HFF-Myc (cell line): ENCODE data around the gene TCEAL1.
A peak's percentile ranks its signal among the peaks of the same experiment; 100 is the strongest.

Source experiments
- DNase-seq: peaks from one replicate; pipeline ENCODE4 v3.0.0-alpha.2; 2011; ENCODE audit warnings: low read depth; ENCODE audit errors: extremely low read depth
- H3K4me3 ChIP-seq: replicated peaks from 2 replicates; pipeline ENCODE4 v1.5.1; 2011; ENCODE audit warnings: low read depth, mild to moderate bottlenecking, control low read depth, low read length
- CTCF ChIP-seq: IDR thresholded peaks from 2 replicates; pipeline ENCODE4 v1.5.1; 2012; ENCODE audit warnings: mild to moderate bottlenecking, low read depth, low read length, control low read depth; ENCODE audit errors: missing control alignments

The TCEAL1 gene

GRCh38 chrX:103607364-103608305 lies 21.1 kb upstream of the TCEAL1 start, which contains the start of gene TCEAL3:
Gene TCEAL3 (plus strand): TSS chrX:103607963. CDS start chrX:103609065, 1,102 bp downstream.
- no peak for TF ChIP-seq CTCF
- peak within 1 kb of the TSS; percentile 57 for H3K4me3 ChIP-seq
- DNase-seq = no peak

GRCh38 chrX:103608306-103608963 lies 20.3 kb upstream of the TCEAL1 start:
- TF ChIP-seq CTCF = no peak
- H3K4me3 ChIP-seq = peak overlapping the region; percentile 57
- no peak for DNase-seq

- no peak for TF ChIP-seq CTCF
- no peak for DNase-seq
- no peak overlapping the region for H3K4me3 ChIP-seq
These were observed 18.5 kb upstream of the TCEAL1 start for GRCh38 chrX:103610282-103610681.

- H3K4me3 ChIP-seq = no peak overlapping the region
- no peak for DNase-seq
- no peak for TF ChIP-seq CTCF
These were observed 15.3 kb upstream of the TCEAL1 start for GRCh38 chrX:103613362-103613890.

GRCh38 chrX:103614999-103615398 lies 13.8 kb upstream of the TCEAL1 start:
- TF ChIP-seq CTCF = no peak
- no peak overlapping the region for H3K4me3 ChIP-seq
- DNase-seq = no peak

- no peak overlapping the region for H3K4me3 ChIP-seq
- TF ChIP-seq CTCF = no peak
- DNase-seq = no peak
These were observed 12.9 kb upstream of the TCEAL1 start for GRCh38 chrX:103615781-103616371.
